Activated CD4-positive, alpha-beta T cell treated with anti-CD3 and anti-CD28 coated beads, Interleukin-2, amount 50 U/mL, for 24 hours (primary cell): ENCODE data around the gene DESI1.
A peak's percentile ranks its signal among the peaks of the same experiment; 100 is the strongest.
"Not testable (repeated sequence)": the region's sequence is repeated elsewhere in the genome, so short reads cannot be mapped to it uniquely, and the experiment has no call there.

Experiments
- DNase-seq, 2 donors: peaks; one replicate each; pipeline ENCODE4 v3.0.0-alpha.2; 2020; ENCODE audit warnings: low read depth in 1 of 2, low spot score in 1 of 2

The DESI1 gene

DNA sequence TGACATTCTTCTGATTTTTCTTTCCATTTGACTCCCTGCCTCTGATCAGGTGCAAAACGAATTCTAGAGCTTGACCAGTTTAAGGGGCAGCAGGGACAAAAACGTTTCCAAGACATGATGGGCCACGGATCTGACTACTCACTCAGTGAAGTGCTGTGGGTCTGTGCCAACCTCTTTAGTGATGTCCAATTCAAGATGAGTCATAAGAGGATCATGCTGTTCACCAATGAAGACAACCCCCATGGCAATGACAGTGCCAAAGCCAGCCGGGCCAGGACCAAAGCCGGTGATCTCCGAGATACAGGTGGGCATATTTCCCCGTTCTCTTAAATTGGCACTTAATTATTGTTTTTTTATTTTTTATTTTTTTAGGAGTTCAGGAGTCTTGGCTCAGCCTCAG lies 15.6 kb upstream of the DESI1 start:
- DNase-seq = no peak

GRCh38 chr22:41634610-41635009 lies 13.8 kb upstream of the DESI1 start:
- not testable (repeated sequence) for DNase-seq

DNA sequence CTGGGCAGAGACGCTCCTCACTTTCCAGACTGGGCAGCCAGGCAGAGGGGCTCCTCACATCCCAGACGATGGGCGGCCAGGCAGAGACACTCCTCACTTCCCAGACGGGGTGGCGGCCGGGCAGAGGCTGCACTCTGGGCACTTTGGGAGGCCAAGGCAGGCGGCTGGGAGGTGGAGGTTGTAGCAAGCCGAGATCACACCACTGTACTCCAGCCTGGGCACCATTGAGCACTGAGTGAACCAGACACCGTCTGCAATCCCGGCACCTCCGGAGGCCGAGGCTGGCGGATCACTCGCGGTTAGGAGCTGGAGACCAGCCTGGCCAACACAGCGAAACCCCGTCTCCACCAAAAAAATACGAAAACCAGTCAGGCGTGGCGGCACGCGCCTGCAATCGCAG lies 10.8 kb upstream of the DESI1 start:
- DNase-seq = not testable (repeated sequence)

DNA sequence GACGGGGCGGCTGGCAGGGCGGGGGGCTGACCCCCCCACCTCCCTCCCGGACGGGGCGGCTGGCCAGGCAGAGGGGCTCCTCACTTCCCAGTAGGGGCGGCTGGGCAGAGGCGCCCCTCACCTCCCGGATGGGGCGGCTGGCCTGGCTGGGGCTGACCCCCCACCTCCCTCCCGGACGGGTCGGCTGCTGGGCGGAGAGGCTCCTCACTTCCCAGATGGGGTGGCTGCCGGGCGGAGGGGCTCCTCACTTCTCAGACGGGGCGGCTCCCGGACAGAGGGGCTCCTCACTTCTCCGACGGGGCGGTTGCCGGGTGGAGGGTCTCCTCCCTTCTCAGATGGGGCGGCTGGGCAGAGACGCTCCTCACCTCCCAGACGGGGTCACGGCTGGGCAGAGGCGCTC lies 10.3 kb upstream of the DESI1 start:
- DNase-seq = not testable (repeated sequence)

DNA sequence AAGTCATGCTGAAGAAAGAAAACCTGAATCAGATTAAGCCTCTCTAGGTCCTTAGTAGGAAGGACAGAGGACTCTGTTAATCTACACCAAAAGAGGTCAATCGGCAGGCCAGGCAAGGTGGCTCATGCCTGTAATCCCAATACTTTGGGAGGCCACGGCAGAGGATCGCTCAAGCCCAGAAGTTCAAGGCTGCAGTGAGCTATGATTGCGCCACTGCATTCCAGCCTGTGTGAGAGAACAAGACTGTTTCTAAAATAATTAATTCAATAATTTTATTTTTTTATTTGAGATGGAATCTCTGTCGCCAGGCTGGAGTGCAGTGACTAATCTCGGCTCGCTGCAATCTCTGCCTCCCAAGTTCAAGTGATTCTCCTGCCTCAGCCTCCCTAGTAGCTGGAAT lies 4.7 kb upstream of the DESI1 start:
- DNase-seq = no peak

DNA sequence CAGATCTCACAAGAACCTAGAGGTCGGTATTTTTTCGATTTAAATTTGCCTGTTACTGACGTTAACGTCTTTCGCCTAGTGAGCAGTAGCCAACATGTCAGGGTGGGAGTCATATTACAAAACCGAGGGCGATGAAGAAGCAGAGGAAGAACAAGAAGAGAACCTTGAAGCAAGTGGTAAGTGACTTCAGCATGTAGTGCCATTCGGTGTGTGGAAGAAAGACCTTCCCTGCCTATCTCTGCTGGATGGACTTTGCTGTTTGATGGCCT lies 1.0 kb upstream of the DESI1 start:
- no peak for DNase-seq

GRCh38 chr22:41621099-41621910 lies 462 bp upstream of the DESI1 start, which contains the start of gene XRCC6:
Gene XRCC6, plus strand, starts transcription at chr22:41621295. Its CDS starts 710 bp downstream, at chr22:41622005.
- DNase-seq = peak; percentile 100

DNA sequence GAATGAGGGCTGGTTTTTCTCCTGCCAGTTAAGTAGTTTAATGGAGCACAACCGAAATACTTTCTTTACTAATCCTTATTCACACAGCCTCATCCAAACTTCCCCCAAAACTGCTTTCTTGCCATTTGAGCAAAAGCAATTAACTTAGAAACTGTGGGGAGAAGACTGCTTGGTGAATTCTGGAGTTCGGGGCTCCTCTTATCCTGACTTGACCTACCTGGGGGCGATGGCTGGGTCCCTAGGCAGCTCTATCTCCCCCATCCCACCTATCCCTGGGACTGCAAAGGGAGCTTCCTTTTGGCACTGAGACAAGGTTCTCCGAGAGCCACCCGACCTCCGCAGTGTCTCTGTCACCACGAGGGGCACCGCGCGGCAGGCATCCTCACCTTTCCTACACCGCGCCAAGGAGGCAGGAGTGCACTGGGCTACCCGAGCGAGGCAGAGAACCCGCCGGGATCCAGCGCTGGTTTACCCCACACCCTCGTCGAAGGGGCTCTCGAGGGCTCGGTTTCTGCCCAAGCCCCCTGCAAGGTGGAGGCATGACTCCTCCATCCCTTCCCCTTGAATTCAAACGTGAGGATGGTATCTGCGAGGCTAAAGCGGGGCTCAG lies 759 bp downstream of the DESI1 start:
- peak; percentile 22 to 42 for DNase-seq

DNA sequence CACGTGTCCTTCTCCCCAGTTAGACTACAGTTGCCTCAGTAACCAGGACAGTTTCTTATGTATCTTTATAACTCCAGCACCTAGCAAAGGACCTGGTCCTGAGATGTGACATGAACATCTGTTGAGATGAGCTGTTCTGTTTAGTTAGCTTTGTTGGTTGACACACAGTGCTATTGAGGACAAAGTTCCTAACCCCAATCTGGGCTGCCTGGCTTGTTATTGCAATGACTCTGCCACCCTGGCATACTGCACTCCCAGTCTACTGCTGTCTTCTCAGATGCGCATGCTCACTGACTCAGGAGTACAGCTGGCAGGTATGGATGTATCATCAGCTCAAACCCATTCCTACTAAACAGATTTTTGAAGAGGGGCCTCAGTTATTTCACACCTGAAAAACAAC lies 7.4 kb downstream of the DESI1 start:
- no peak for DNase-seq

DNA sequence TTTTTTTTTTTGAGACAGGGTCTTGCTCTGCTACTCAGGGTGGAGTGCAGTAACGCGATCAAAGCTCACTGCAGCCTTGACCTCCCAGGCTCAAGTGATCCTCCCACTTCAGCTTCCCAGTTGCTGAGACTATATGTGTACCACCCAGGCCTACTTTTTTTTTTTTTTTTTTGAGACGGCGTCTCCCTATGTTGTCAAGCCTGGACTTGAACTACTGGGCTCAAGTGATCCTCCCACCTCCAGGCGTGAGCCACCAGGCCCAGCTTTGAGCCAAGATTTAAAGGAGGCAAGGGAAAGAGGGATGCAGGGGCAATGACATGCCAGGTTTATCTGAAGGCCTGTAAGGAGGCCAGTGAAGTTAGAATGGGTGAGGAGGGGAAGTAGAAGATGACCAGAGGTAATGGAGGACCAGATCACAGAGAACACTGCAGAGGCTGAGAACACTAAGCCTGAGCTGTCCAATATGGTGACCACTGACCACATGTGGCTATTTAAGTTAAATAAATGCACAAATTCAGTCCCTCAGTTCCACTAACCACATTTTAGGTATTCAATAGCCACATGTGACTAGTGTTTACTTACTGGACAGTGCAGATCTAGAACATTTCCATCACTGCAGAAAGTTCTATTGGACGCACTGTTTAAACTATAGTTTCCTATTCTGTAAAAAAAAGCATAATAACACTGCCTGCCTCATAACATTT lies 8.1 kb downstream of the DESI1 start:
- DNase-seq = no peak

DNA sequence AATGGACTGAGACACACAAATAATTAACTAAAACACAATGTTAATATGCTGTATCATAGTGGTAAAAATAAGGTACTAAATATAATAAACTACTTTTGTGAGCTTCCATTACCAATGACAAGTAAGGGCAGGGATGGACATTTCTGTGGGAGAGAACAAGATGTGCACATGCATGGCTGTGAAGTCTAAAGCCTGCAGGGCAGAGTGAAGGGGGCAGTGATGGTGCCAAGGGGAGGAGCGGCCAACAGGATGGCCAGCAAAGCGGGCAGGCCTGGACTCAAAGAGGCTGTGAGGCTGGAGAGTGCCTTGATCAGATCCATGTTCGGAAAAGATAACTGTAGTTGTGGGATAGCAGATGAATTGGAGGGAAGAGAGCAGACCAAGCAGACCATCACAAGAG lies 12.5 kb downstream of the DESI1 start:
- no peak for DNase-seq

GRCh38 chr22:41603873-41604332 lies 16.9 kb downstream of the DESI1 start:
- DNase-seq = peak in 1 of 2 donors; percentile 55

- DNase-seq = no peak
These were observed 19.9 kb downstream of the DESI1 start for GRCh38 chr22:41600976-41601375.

- DNase-seq = no peak
These were observed 21.8 kb downstream of the DESI1 start for GRCh38 chr22:41598891-41599635.

- DNase-seq = no peak
These were observed 22.8 kb downstream of the DESI1 start for GRCh38 chr22:41598081-41598480.

DNA sequence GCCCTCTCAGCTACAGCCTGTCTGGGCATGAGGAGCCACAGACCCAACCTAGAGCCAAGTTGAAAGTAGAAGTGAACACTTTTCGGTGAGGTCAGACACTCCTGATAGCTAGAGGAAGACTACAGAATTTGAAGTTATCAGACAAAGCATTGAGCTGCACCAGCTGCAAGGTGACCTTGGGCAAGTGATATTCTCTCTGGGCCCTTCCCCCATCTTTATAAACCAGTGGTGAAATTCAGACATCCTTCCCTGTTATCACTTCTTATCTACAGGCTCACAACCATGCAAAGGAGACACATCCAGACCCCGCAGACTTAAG lies 23.2 kb downstream of the DESI1 start:
- DNase-seq = no peak

- DNase-seq = no peak
These were observed 23.8 kb downstream of the DESI1 start for GRCh38 chr22:41596776-41597634.

GRCh38 chr22:41595703-41596102 lies 25.1 kb downstream of the DESI1 start:
- DNase-seq = no peak

GRCh38 chr22:41593336-41593960 lies 27.4 kb downstream of the DESI1 start:
- DNase-seq = not testable (repeated sequence)
